A549 (cell line): ENCODE measurements around the gene CCL4L2. TPM values are rescaled to one million over a fixed set of nuclear protein-coding genes. Genes with fewer than 3 reads are reported as not detected.

Experiments used
- ATAC-seq, 2 experiments: fragments of 200-7000 bp in 1 of 2; fragments of >200 bp in 1 of 2; cut with Nextera tagmentation in 1 of 2; cut with Tn5 transposase in 1 of 2; 3 replicates each; pipeline versions ENCODE4 v1.8.0 to v1.9.1; 2018 to 2020; ENCODE audit warnings: mild to moderate bottlenecking in 1 of 2, moderate library complexity in 1 of 2
- CTCF ChIA-PET: fragments of 300-600 bp; sonication (Branson Sonifier 250); formaldehyde crosslinking; extraction: SDS; loops from one replicate; lab custom pipeline; 2021; ENCODE audit warnings: antibody characterized with exemption, inconsistent platforms; lab: Yijun Ruan, JAX
- POLR2A ChIA-PET: fragments of 350-600 bp; formaldehyde crosslinking; extraction: SDS; loops from one replicate; lab custom pipeline; 2021; ENCODE audit warnings: antibody characterized with exemption, inconsistent platforms; lab: Yijun Ruan, JAX
- DNase-seq, 2 experiments: peaks; one replicate each; pipeline versions ENCODE4 v3.0.0 to v3.0.0-alpha.2; 2011 to 2016; ENCODE audit warnings: low read depth in 1 of 2, low spot score in 1 of 2
- FAIRE-seq: peaks from 2 replicates; lab custom pipeline; 2011; peaks lifted over from hg19 to GRCh38; lab: Jason Lieb, UNC
- H3K27ac ChIP-seq, 2 experiments: fragments of >200 bp; sonication (Bioruptor Twin); formaldehyde crosslinking; 3 replicates each; pipeline ENCODE4 v1.5.1; 2016 to 2017
- H3K4me1 ChIP-seq: fragments of >200 bp; sonication (Bioruptor Twin); formaldehyde crosslinking; 3 replicates; pipeline ENCODE4 v1.6.1; 2016
- H3K4me2 ChIP-seq: fragments of >200 bp; sonication (Bioruptor Twin); formaldehyde crosslinking; 3 replicates; pipeline ENCODE4 v1.6.1; 2016
- H3K4me3 ChIP-seq: fragments of >200 bp; sonication (Bioruptor Twin); formaldehyde crosslinking; 3 replicates; pipeline ENCODE4 v1.5.1; 2016
- H3K9me3 ChIP-seq: fragments of >200 bp; sonication (Bioruptor Twin); formaldehyde crosslinking; 3 replicates; pipeline ENCODE4 v1.6.1; 2016
- ATOH8 ChIP-seq: fragments of 250-450 bp; sonication (Bioruptor Pico); IDR thresholded peaks from 2 replicates; pipeline ENCODE4 v1.5.0; 2020; ENCODE audit warnings: low read depth, mild to moderate bottlenecking, moderate library complexity
- CBX2 ChIP-seq: fragments of 200-600 bp; sonication (generic); IDR thresholded peaks from 2 replicates; pipeline ENCODE4 v1.6.1; 2016; ENCODE audit warnings: low read depth, mild to moderate bottlenecking, borderline replicate concordance
- CBX8 ChIP-seq: fragments of 200-600 bp; sonication (generic); IDR thresholded peaks from 2 replicates; pipeline ENCODE4 v1.6.1; 2016
- CHD2 ChIP-seq: fragments of 150-350 bp; IDR thresholded peaks from 2 replicates; pipeline ENCODE4 v1.6.1; 2014; ENCODE audit warnings: low read length; ENCODE audit not compliant: partially characterized antibody
- CTCF ChIP-seq: fragments of >200 bp; sonication (Bioruptor Twin); formaldehyde crosslinking; IDR thresholded peaks from 3 replicates; pipeline ENCODE4 v1.5.1; 2016
- E2F6 ChIP-seq: IDR thresholded peaks from 2 replicates; pipeline ENCODE4 v1.6.1; 2012; ENCODE audit warnings: low read depth, borderline replicate concordance
- ELK1 ChIP-seq: fragments of 150-350 bp; IDR thresholded peaks from 2 replicates; pipeline ENCODE4 v1.6.1; 2014; ENCODE audit warnings: low read depth, mild to moderate bottlenecking, low read length
- EP300 ChIP-seq, 2 experiments: fragments of >200 bp; sonication (Bioruptor Twin); formaldehyde crosslinking; IDR thresholded peaks; 2 replicates in 1 of 2; 3 replicates in 1 of 2; pipeline ENCODE4 v1.6.1; 2016 to 2017
- FOSB ChIP-seq: fragments of 250-450 bp; sonication (Bioruptor Pico); IDR thresholded peaks from 2 replicates; pipeline ENCODE4 v1.5.0; 2020; ENCODE audit warnings: mild to moderate bottlenecking, moderate library complexity
- FOXS1 ChIP-seq: fragments of 250-450 bp; sonication (Bioruptor Pico); IDR thresholded peaks from 2 replicates; pipeline ENCODE4 v1.5.0; 2020; ENCODE audit warnings: mild to moderate bottlenecking, moderate library complexity
- GATA3 ChIP-seq: IDR thresholded peaks from 2 replicates; pipeline ENCODE4 v1.6.1; 2012; ENCODE audit warnings: borderline replicate concordance
- HDAC2 ChIP-seq: fragments of 200-600 bp; sonication (generic); IDR thresholded peaks from 2 replicates; pipeline ENCODE4 v1.6.1; 2016
- HEYL ChIP-seq: fragments of 250-450 bp; sonication (Bioruptor Pico); IDR thresholded peaks from 2 replicates; pipeline ENCODE4 v1.8.0; 2021; ENCODE audit warnings: mild to moderate bottlenecking, moderate library complexity
- HMGXB4 ChIP-seq: fragments of 250-450 bp; sonication (Bioruptor Pico); IDR thresholded peaks from 2 replicates; pipeline ENCODE4 v1.5.0; 2021; ENCODE audit warnings: mild to moderate bottlenecking, moderate library complexity, borderline replicate concordance
- HOXA7 ChIP-seq: fragments of 250-450 bp; sonication (Bioruptor Pico); IDR thresholded peaks from 2 replicates; pipeline ENCODE4 v1.5.0; 2020; ENCODE audit warnings: mild to moderate bottlenecking, moderate library complexity
- HOXB13 ChIP-seq: fragments of 250-450 bp; sonication (Bioruptor Pico); IDR thresholded peaks from 2 replicates; pipeline ENCODE4 v1.5.0; 2020; ENCODE audit warnings: low read depth, mild to moderate bottlenecking, moderate library complexity
- HOXB5 ChIP-seq: fragments of 250-450 bp; sonication (Bioruptor Pico); IDR thresholded peaks from 2 replicates; pipeline ENCODE4 v1.5.0; 2020; ENCODE audit warnings: mild to moderate bottlenecking, moderate library complexity
- JUN ChIP-seq, 2 experiments: fragments of >200 bp; sonication (Bioruptor Twin); formaldehyde crosslinking; IDR thresholded peaks; 2 replicates in 1 of 2; 3 replicates in 1 of 2; pipeline ENCODE4 v1.6.1; 2016 to 2017
- JUNB ChIP-seq: fragments of >200 bp; sonication (Bioruptor Twin); formaldehyde crosslinking; IDR thresholded peaks from 2 replicates; pipeline ENCODE4 v1.6.1; 2016
- KDM1A ChIP-seq: fragments of 200-600 bp; sonication (generic); IDR thresholded peaks from 2 replicates; pipeline ENCODE4 v1.6.1; 2016; ENCODE audit warnings: low read depth, mild to moderate bottlenecking
- MAFK ChIP-seq: fragments of 450-650 bp; IDR thresholded peaks from 2 replicates; pipeline ENCODE4 v1.6.1; 2014; ENCODE audit not compliant: partially characterized antibody
- MAX ChIP-seq: IDR thresholded peaks from 2 replicates; pipeline ENCODE4 v1.6.1; 2012
- PHF8 ChIP-seq: fragments of 200-600 bp; sonication (generic); IDR thresholded peaks from 2 replicates; pipeline ENCODE4 v1.6.1; 2016; ENCODE audit warnings: low read depth, mild to moderate bottlenecking, antibody characterized with exemption, moderate library complexity, borderline replicate concordance
- RAD21 ChIP-seq, 2 experiments: fragments of >200 bp in 1 of 2; sonication (Bioruptor Twin) in 1 of 2; formaldehyde crosslinking in 1 of 2; IDR thresholded peaks in 1 of 2; conservative IDR thresholded peaks in 1 of 2; 2 replicates in 1 of 2; 3 replicates in 1 of 2; pipeline ENCODE4 v1.6.1; 2012 to 2018; ENCODE audit warnings: inconsistent platforms in 1 of 2
- RCOR1 ChIP-seq: fragments of 150-350 bp; IDR thresholded peaks from 2 replicates; pipeline ENCODE4 v1.6.1; 2014; ENCODE audit warnings: antibody characterized with exemption, low read length, low read depth
- SMC3 ChIP-seq: fragments of >200 bp; sonication (Bioruptor Twin); formaldehyde crosslinking; IDR thresholded peaks from 3 replicates; pipeline ENCODE4 v1.6.1; 2018; ENCODE audit warnings: inconsistent platforms
- TFCP2L1 ChIP-seq: fragments of 250-450 bp; sonication (Bioruptor Pico); IDR thresholded peaks from 2 replicates; pipeline ENCODE4 v1.5.0; 2021; ENCODE audit warnings: mild to moderate bottlenecking
- TP53 ChIP-seq: fragments of 250-450 bp; sonication (Bioruptor Pico); IDR thresholded peaks from 2 replicates; pipeline ENCODE4 v1.5.0; 2021; ENCODE audit warnings: mild to moderate bottlenecking, moderate library complexity
- ZC3H11A ChIP-seq: fragments of 450-650 bp; IDR thresholded peaks from 2 replicates; pipeline ENCODE4 v1.6.1; 2014; ENCODE audit warnings: antibody characterized with exemption, mild to moderate bottlenecking
- WGBS: methylation state at CpG from one replicate; pipeline ENCODE4 v1.1.6; 2017; ENCODE audit errors: missing lambda C conversion rate; 5-methylcytosine and 5-hydroxymethylcytosine counted together
- polyA plus RNA-seq, 4 experiments: library from polyadenylated mRNA; depleted of rRNA in 3 of 4; stranded (reverse); fragments of >200 nt; fragmentation: RNase III in 1 of 4; extraction: RNeasy Plus Mini Kit Qiagen cat#74134 plus additional on column Dnase treatment in 1 of 4; gene quantifications; 2 replicates in 3 of 4; 3 replicates in 1 of 4; pipeline ENCODE4 v1.2.3, GENCODE V29; 2011 to 2017

Gene CCL4L2
- polyA plus RNA-seq, 2 of the 4 experiments (the other 2 are of a cell fraction): not detected

GRCh38 chr17:36196131-36196486 is 14.8 kb upstream of the CCL4L2 start:
- no peak for ATAC-seq
- DNase-seq: no peak
- TF ChIP-seq RCOR1 (no peak), HDAC2 (no peak), GATA3 (no peak), RAD21 (conservative IDR thresholded peaks at IDR 0.05 in 1 of 2, IDR thresholded peaks at IDR 0.05 in 1 of 2) (no peak), MAFK (no peak), CBX2 (no peak), MAX (no peak), JUNB (no peak), ZC3H11A (no peak), JUN (IDR thresholded peaks at IDR 0.05) (no peak), FOSB (CRISPR knock-in tag) (no peak), KDM1A (no peak), HOXB5 (CRISPR knock-in tag) (no peak), HEYL (no peak)
- TF ChIP-seq, all 56 proteins: peak for 0
- Histone ChIP-seq H3K27ac (no peak overlapping the region), H3K4me1 (peaks cover 10% of the 10 kb centered on the region; the same call in 2 of the 3 replicates), H3K4me3 (no peak overlapping the region), H3K4me2 (no peak overlapping the region), H3K9me3 (no peaks in the 10 kb centered on the region)
- no peak for FAIRE-seq
- CTCF ChIA-PET: no interaction called here
- POLR2A ChIA-PET: no interaction called here
- WGBS: 24% methylated on average over 3 of the region's 3 CpGs

GRCh38 chr17:36197387-36197703 is 13.5 kb upstream of the CCL4L2 start:
- ATAC-seq (no peak), DNase-seq (no peak), FAIRE-seq (no peak)
- Histone ChIP-seq H3K4me1 (peaks cover 5% of the 10 kb centered on the region; the same call in 2 of the 3 replicates), H3K9me3 (no peaks in the 10 kb centered on the region), H3K27ac (no peak overlapping the region), H3K4me3 (no peak overlapping the region), H3K4me2 (no peak overlapping the region)
- CTCF ChIA-PET: interaction anchor here (1.0 kb wide), 1 partner anchor 125 kb away, joined by 3 read pairs; no protein-coding TSS in a partner anchor
- no peak for TF ChIP-seq TFCP2L1 (CRISPR knock-in tag)
- no peak for TF ChIP-seq CTCF
- TF ChIP-seq CHD2: no peak
- no peak for TF ChIP-seq TP53 (CRISPR knock-in tag)
- TF ChIP-seq HEYL: no peak
- no peak for TF ChIP-seq ELK1
- no peak for TF ChIP-seq E2F6
- TF ChIP-seq ZC3H11A: no peak
- no peak for TF ChIP-seq MAX
- no peak for TF ChIP-seq PHF8
- no peak for TF ChIP-seq HMGXB4 (CRISPR knock-in tag)
- TF ChIP-seq EP300 (IDR thresholded peaks at IDR 0.05): no peak
- TF ChIP-seq FOXS1 (CRISPR knock-in tag): no peak
- TF ChIP-seq CBX8: no peak
- TF ChIP-seq ATOH8 (CRISPR knock-in tag): no peak
- no peak for TF ChIP-seq SMC3
- no peak for TF ChIP-seq HOXB13 (CRISPR knock-in tag)
- TF ChIP-seq HOXA7: no peak
- POLR2A ChIA-PET: no interaction called here
- WGBS: 69% methylated on average over 4 of the region's 4 CpGs
